Cardiac muscle cell (in vitro differentiated cells and primary cell): Measurements from ENCODE around the gene CRIP2. TPM values are rescaled to one million over a fixed set of nuclear protein-coding genes. Genes with fewer than 3 reads are reported as not detected.

Experiments used
- DNase-seq, 2 donors: peaks; one replicate each; pipeline versions ENCODE4 v3.0.0 to v3.0.0-alpha.2; 2010 to 2017; ENCODE audit warnings: low read depth in 1 of 2, low spot score in 1 of 2
- H3K27ac ChIP-seq: fragments of 200-600 bp; sonication (generic); 2 replicates; pipeline ENCODE4 v1.5.1; 2016
- H3K27me3 ChIP-seq: fragments of 200-600 bp; sonication (generic); 2 replicates; pipeline ENCODE4 v1.6.0; 2016; ENCODE audit warnings: control low read depth
- H3K36me3 ChIP-seq: fragments of 200-600 bp; sonication (generic); 2 replicates; pipeline ENCODE4 v1.5.1; 2016; ENCODE audit warnings: control low read depth
- H3K4me1 ChIP-seq: fragments of 200-600 bp; sonication (generic); 2 replicates; pipeline ENCODE4 v1.8.1; 2017; ENCODE audit warnings: low read depth, mild to moderate bottlenecking, mixed run types
- H3K4me3 ChIP-seq: fragments of 200-600 bp; sonication (generic); 2 replicates; pipeline ENCODE4 v1.5.1; 2016; ENCODE audit warnings: mild to moderate bottlenecking
- H3K9me3 ChIP-seq: fragments of 200-600 bp; sonication (generic); 2 replicates; pipeline ENCODE4 v1.5.1; 2017; ENCODE audit warnings: low read depth, mild to moderate bottlenecking, control low read depth
- CTCF ChIP-seq: IDR thresholded peaks from 2 replicates; pipeline ENCODE4 v1.5.1; 2012; ENCODE audit warnings: low read depth, mild to moderate bottlenecking, low read length
- polyA plus RNA-seq: library from polyadenylated mRNA; unstranded; fragments of >200 nt; fragmentation: Nextera tagmentation; extraction: Ambion mirVana; gene quantifications from 2 replicates; pipeline ENCODE4 v1.2.1, GENCODE V29; 2016
- total RNA-seq: library from RNA; depleted of rRNA; stranded (reverse); fragments of >200 nt; gene quantifications from 2 replicates; pipeline ENCODE4 v1.2.3, GENCODE V29; 2016

The CRIP2 gene
- total and polyA plus RNA-seq, 2 experiments from 2014 or later = 804 to 1,845 TPM

- H3K36me3 ChIP-seq = no peaks in the 10 kb centered on the region
- H3K4me1 ChIP-seq = no peaks in the 10 kb centered on the region
- no peak overlapping the region for H3K4me3 ChIP-seq
- H3K27ac ChIP-seq = no peak overlapping the region
- no peaks in the 10 kb centered on the region for H3K9me3 ChIP-seq
- no peak for TF ChIP-seq CTCF
- H3K27me3 ChIP-seq = no peaks in the 10 kb centered on the region
- no peak for DNase-seq
Measured at GRCh38 chr14:105501504-105502291, 27.1 kb downstream of the CRIP2 start.

- no peaks in the 10 kb centered on the region for H3K4me1 ChIP-seq
- no peaks in the 10 kb centered on the region for H3K9me3 ChIP-seq
- H3K36me3 ChIP-seq = no peaks in the 10 kb centered on the region
- TF ChIP-seq CTCF = no peak
- H3K27ac ChIP-seq = no peak overlapping the region
- no peak for DNase-seq
- no peaks in the 10 kb centered on the region for H3K27me3 ChIP-seq
- no peak overlapping the region for H3K4me3 ChIP-seq
Measured at GRCh38 chr14:105502446-105503295, 28.1 kb downstream of the CRIP2 start.

GRCh38 chr14:105503296-105503640, 28.6 kb downstream of the CRIP2 start:
- Histone ChIP-seq H3K4me1 (no peaks in the 10 kb centered on the region), H3K4me3 (no peak overlapping the region), H3K36me3 (no peaks in the 10 kb centered on the region), H3K9me3 (no peaks in the 10 kb centered on the region), H3K27ac (no peak overlapping the region), H3K27me3 (no peaks in the 10 kb centered on the region)
- no peak for TF ChIP-seq CTCF
- no peak for DNase-seq

GRCh38 chr14:105503935-105504692, 29.5 kb downstream of the CRIP2 start:
- no peak for DNase-seq
- TF ChIP-seq CTCF = no peak
- H3K4me1 ChIP-seq = no peaks in the 10 kb centered on the region
- H3K9me3 ChIP-seq = no peaks in the 10 kb centered on the region
- no peaks in the 10 kb centered on the region for H3K27me3 ChIP-seq
- no peaks in the 10 kb centered on the region for H3K36me3 ChIP-seq
- no peak overlapping the region for H3K4me3 ChIP-seq
- H3K27ac ChIP-seq = no peak overlapping the region

- Histone ChIP-seq H3K27me3 (no peaks in the 10 kb centered on the region), H3K36me3 (no peaks in the 10 kb centered on the region), H3K27ac (no peak overlapping the region), H3K9me3 (no peaks in the 10 kb centered on the region), H3K4me3 (no peak overlapping the region), H3K4me1 (no peaks in the 10 kb centered on the region)
- TF ChIP-seq CTCF = no peak
- DNase-seq = no peak
Measured at GRCh38 chr14:105505101-105505500, 30.5 kb downstream of the CRIP2 start.
